Middle frontal gyrus (tissue), 1 donor: ENCODE measurements around the gene GARRE1.
"Not testable (repeated sequence)": the region's sequence is repeated elsewhere in the genome, so short reads cannot be mapped to it uniquely, and the experiment has no call there.

ENCODE experiments used
- DNase-seq: peaks from one replicate; pipeline ENCODE4 v3.0.0-alpha.2; 2015; ENCODE audit warnings: low spot score; ENCODE audit errors: extremely low spot score

GARRE1 gene, protein sequence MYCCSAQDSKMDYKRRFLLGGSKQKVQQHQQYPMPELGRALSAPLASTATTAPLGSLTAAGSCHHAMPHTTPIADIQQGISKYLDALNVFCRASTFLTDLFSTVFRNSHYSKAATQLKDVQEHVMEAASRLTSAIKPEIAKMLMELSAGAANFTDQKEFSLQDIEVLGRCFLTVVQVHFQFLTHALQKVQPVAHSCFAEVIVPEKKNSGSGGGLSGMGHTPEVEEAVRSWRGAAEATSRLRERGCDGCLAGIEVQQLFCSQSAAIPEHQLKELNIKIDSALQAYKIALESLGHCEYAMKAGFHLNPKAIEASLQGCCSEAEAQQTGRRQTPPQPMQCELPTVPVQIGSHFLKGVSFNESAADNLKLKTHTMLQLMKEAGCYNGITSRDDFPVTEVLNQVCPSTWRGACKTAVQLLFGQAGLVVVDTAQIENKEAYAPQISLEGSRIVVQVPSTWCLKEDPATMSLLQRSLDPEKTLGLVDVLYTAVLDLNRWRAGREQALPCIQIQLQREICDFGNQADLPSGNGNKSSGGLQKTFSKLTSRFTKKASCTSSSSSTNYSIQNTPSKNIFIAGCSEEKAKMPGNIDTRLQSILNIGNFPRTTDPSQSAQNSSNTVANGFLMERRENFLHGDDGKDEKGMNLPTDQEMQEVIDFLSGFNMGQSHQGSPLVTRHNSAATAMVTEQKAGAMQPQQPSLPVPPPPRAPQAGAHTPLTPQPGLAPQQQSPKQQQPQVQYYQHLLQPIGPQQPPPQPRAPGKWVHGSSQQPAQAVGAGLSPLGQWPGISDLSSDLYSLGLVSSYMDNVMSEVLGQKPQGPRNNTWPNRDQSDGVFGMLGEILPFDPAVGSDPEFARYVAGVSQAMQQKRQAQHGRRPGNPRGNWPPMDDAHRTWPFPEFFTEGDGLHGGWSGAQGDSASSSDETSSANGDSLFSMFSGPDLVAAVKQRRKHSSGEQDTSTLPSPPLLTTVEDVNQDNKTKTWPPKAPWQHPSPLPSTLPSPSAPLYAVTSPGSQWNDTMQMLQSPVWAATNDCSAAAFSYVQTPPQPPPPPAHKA (N-terminal part only)

GRCh38 chr19:34254046-34254697 lies at the start of gene GARRE1:
Gene GARRE1 (plus strand): TSS chr19:34254554. CDS start chr19:34300474, 45,920 bp downstream.
- peak; percentile 67 for DNase-seq

DNA sequence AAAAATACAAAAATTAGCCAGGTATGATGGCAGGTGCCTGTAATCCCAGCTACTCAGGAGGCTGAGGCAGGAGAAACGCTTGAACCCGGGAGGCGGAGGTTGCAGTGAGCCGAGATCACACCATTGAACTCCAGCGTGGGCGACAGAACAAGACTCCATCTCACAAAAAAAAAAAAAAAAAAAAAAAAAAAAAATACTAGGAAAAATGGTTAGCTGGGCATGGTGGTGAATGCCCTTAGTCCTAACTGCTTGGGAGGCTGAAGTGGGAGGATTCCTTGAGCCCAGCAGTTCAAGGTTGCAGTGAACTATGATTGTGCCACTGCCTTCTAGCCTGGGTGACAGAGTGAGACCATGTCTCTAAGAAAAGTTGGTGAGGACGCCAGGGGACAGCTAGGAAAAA lies 49.0 kb upstream of the GARRE1 start:
- DNase-seq, result not testable (repeated sequence)

- no peak for DNase-seq
Observed at GRCh38 chr19:34208291-34208884, 46.0 kb upstream of the GARRE1 start.

DNA sequence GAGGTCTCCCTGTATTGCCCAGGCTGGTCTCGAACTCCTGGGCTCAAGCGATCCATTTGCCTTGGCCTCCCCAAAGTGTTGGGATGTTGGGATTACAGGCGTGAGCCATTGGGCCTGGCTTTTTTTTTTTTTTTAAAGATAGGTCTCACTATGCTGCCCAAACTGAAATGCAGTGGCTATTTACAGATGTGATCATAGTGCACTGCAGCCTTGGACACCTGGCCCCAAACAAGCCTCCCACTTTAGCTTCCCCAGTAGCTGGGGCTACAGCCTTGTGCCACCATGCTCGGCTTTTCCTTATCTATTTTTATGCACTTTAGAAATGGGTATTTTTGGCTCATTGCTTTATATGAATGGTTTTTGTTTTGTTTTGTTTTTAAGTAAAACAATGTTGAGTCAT lies 44.6 kb upstream of the GARRE1 start:
- DNase-seq, result no peak

GRCh38 chr19:34213283-34213682 lies 41.1 kb upstream of the GARRE1 start:
- DNase-seq, result no peak

GRCh38 chr19:34214040-34214439 lies 40.3 kb upstream of the GARRE1 start:
- no peak for DNase-seq

- DNase-seq, result no peak
Observed at GRCh38 chr19:34215006-34215665, 39.2 kb upstream of the GARRE1 start.

- DNase-seq, result no peak
Observed at GRCh38 chr19:34215666-34216038, 38.7 kb upstream of the GARRE1 start.

- DNase-seq, result not testable (repeated sequence)
Observed at GRCh38 chr19:34216745-34217219, 37.6 kb upstream of the GARRE1 start.

- DNase-seq, result no peak
Observed at GRCh38 chr19:34217952-34218817, 36.2 kb upstream of the GARRE1 start.

DNA sequence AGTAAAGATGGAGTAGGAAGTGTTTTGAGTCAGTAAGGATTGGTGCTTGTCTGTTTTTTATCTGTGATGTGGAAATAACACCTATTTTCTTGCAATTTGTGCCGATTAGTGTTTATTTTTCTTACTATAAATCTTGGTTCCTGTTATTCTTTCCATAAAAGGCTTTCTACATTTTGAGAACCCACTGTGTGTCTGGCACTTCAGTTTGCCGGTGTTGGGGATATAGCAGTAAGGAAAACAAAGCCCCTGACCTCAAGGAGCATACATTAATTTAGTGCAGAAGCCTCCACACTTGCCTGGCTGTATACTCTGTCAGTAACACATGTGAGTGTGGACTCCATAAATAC lies 35.6 kb upstream of the GARRE1 start:
- no peak for DNase-seq

DNA sequence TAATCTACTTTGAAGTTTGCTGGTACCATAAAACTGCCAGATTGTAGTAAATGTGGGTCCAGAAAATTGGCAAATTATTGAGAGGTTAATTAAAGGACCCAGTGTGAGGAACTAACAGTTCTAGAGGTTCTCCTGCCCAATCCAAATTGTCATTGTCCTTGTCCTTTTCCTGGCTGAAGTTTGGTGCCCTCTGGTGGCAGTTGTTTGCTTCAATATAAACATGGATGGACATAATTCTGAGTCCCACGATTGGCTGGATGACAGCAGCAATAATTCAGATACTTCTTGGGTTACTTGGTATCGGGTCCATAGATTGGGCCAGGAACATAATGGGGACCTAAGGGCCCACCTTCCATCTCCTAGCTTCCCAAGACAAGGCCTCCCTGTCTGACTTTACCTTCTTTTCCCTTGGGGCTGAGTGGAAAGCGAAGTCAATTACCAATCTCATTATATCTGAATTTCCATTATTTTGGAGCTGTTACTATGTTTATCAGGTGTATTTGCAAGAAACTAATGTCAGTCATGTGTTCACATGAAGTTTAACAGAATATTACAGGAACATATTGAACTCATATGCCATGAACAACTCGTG lies 33.8 kb upstream of the GARRE1 start:
- DNase-seq, result no peak

GRCh38 chr19:34222386-34222785 lies 32.0 kb upstream of the GARRE1 start:
- DNase-seq, result no peak

- DNase-seq, result no peak
Observed at GRCh38 chr19:34224996-34225658, 29.2 kb upstream of the GARRE1 start.

GRCh38 chr19:34225659-34226015 lies 28.7 kb upstream of the GARRE1 start:
- DNase-seq, result no peak

DNA sequence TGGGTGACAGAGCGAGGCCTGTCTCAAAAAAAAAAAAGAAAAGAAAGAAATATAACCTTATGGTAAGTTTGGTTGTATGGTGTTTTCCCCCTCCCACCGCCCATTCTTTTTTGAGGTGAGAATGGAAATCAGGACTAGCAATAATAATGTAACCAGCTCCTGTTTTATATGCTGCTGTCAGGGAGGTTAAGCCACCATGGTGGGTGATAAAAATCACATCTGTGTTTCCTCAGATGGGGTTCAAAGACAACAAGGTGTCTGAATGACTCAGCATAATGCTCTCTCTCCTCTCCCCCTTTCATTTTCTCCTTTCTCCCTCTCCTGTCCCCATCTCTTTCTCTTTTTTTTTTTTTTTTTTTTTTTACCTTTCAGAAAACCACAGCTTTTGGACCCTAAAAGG lies 28.3 kb upstream of the GARRE1 start:
- DNase-seq, result no peak

DNA sequence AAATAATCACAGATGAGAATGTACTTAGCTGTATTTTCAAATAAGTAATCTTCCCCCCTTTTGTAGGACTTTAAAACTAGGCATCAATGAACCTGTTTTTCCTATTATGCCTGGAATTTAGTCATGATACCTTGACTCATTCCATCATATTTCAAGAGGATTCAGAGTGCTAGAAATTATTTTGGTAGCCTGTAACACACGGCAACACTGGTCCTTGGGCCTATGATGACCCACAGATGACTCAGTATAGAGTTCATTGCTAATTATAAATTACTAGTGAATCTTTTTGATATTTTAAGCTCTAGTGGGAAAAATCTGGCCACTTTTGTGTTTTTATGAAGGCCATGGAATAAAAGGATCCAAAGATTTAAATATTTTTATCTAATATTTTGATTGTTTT lies 26.0 kb upstream of the GARRE1 start:
- DNase-seq, result no peak

GRCh38 chr19:34228762-34229161 lies 25.6 kb upstream of the GARRE1 start:
- DNase-seq, result no peak

DNA sequence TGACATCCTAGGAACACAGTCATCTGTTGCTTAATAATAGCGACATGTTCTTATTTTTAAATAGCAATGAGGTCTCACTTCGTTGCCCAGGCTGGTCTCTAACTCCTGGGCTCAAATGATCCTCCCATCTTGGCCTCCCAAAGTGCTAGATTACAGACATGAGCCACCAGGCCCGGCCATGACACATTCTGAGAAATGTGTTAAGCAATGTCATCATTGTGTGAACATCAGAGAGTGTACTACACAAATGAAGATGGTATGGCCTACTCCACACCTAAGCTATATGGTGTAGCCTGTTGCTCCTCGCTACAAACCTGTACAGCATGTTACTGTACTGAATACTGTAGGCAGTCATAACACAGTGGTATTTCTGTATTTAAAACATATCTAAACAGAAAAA lies 24.6 kb upstream of the GARRE1 start:
- DNase-seq, result no peak
